Measurements from ENCODE around the gene C14orf93. TPM values are rescaled to one million over a fixed set of nuclear protein-coding genes. Genes with fewer than 3 reads are reported as not detected.

C14orf93 gene
- polyA plus RNA-seq, 3 donors = 2.5 to 17.6 (median 3.7) TPM

DNA sequence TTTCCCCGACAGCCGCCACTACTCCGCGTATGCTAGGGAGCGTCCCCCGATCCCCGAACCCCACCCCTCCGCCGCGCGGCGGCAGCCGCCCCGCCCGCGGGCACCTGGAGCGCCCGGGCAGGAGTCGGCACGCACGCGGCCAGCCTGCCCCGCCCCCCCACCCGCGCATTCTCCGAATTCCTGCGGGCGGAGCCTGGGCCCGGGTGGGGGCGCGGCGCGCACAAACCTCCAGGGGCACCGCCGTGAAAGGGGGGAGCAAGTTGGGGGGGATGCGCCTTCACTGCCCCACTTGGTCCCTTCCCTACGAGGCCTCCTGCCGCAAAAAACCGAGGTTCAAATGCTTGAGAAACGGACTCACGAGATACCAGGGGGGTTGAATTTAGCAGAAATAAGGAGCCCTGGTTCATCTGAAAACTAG lies 29.3 kb downstream of the C14orf93 start:
- H3K9me3 ChIP-seq (replicated peaks in 1 of 2; ENCODE audit: control insufficient read depth in 1 of 2, insufficient read depth in 1 of 2, low read length in 2 of 2) = peaks cover 0 to 4% of the 10 kb centered on the region in 2 donors
- TF ChIP-seq, protein P1, sequence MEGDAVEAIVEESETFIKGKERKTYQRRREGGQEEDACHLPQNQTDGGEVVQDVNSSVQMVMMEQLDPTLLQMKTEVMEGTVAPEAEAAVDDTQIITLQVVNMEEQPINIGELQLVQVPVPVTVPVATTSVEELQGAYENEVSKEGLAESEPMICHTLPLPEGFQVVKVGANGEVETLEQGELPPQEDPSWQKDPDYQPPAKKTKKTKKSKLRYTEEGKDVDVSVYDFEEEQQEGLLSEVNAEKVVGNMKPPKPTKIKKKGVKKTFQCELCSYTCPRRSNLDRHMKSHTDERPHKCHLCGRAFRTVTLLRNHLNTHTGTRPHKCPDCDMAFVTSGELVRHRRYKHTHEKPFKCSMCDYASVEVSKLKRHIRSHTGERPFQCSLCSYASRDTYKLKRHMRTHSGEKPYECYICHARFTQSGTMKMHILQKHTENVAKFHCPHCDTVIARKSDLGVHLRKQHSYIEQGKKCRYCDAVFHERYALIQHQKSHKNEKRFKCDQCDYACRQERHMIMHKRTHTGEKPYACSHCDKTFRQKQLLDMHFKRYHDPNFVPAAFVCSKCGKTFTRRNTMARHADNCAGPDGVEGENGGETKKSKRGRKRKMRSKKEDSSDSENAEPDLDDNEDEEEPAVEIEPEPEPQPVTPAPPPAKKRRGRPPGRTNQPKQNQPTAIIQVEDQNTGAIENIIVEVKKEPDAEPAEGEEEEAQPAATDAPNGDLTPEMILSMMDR (IDR thresholded peaks at IDR 0.05) = no peak
- H3K4me2 ChIP-seq (replicated peaks; ENCODE audit: extremely low read depth, low read length, poor library complexity, severe bottlenecking) = peak overlapping the region; percentile 93
- H3K9ac ChIP-seq (ENCODE audit: insufficient read depth, low read length, poor library complexity, severe bottlenecking) = no peak overlapping the region
- peak overlapping the region in 1 of 3 experiments; percentile 77 for H3K4me3 ChIP-seq (replicated peaks in 1 of 3; ENCODE audit: low read depth in 2 of 3, low read length in 3 of 3)
- H2AFZ ChIP-seq (ENCODE audit: insufficient read depth, low read depth, low read length, poor library complexity, severe bottlenecking) = peak overlapping the region; percentile 92
- peaks cover 0 to 3% of the 10 kb centered on the region in 2 donors for H3K36me3 Mint-ChIP-seq
- H3K27me3 ChIP-seq (ENCODE audit: control insufficient read depth in 2 of 2, insufficient read depth in 2 of 2, low read length in 2 of 2) = peaks cover 33 to 57% of the 10 kb centered on the region in 2 donors
- under 1% methylated on average over 37 of the region's 41 CpGs for WGBS (ENCODE audit: insufficient coverage)
- H3K36me3 ChIP-seq (replicated peaks in 1 of 2; ENCODE audit: control insufficient read depth in 1 of 2, insufficient read depth in 2 of 2, low read length in 2 of 2) = no peaks in the 10 kb centered on the region
- H3K4me3 Mint-ChIP-seq = peak overlapping the region; percentile 56 to 79
- H3K79me2 ChIP-seq (ENCODE audit: insufficient read depth, low read length) = no peaks in the 10 kb centered on the region
- H3K4me1 Mint-ChIP-seq = peaks cover 6% of the 10 kb centered on the region
- peaks cover 25 to 27% of the 10 kb centered on the region in 2 donors for H3K4me1 ChIP-seq (ENCODE audit: control insufficient read depth in 1 of 2, insufficient read depth in 2 of 2, low read length in 2 of 2)
- peaks cover 33 to 45% (median 40%) of the 10 kb centered on the region in 3 donors for H3K27me3 Mint-ChIP-seq (ENCODE audit: low read depth in 3 of 3)
- no peak overlapping the region for H3K27ac Mint-ChIP-seq
- no peaks in the 10 kb centered on the region for H4K20me1 ChIP-seq (ENCODE audit: insufficient read depth, low read length)
- intact Hi-C loops (cut with micrococcal nuclease) = loop anchor here in 1 of 2 donors (5.0 to 10.0 kb wide), 2 partner anchors 46 to 413 kb away; no protein-coding TSS in a partner anchor
- peaks cover 0 to 8% (median 3%) of the 10 kb centered on the region in 7 donors for H3K9me3 Mint-ChIP-seq
- DNase-seq = no peak
- no peak overlapping the region for H3K27ac ChIP-seq (ENCODE audit: low read depth in 1 of 2, low read length in 2 of 2)

DNA sequence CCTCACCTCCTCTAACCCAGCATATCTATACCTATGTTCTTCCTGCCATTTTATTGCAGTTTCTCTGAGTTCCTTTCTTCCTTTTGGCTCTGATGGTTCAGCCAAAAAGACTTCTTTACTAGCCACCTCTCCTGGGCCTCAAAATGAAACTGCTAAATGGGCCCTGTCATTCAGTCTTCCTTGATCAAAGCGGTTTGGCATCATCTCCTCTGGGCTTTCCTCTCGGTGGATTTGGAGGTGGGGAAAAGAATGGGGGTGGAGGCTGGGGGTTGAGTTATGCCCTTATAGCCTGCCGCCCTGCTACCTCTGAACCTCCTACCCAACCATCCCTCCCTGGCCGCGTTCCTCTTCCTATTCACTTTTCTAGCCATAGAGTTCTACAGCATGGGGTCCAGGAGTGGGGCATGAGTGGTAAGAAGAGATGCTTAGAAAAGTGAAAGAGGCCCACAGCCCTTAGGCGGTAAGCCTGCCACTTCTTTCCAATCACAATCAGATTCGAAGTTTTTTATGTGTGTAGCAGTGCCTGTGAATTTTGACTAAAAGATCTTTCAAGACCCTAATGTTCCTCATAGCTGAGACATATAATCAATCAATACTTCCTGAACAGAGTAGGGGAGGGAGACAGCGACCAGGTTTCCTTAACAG lies 30.1 kb downstream of the C14orf93 start:
- H3K27ac ChIP-seq (ENCODE audit: low read depth in 1 of 2, low read length in 2 of 2) = no peak overlapping the region
- intact Hi-C loops (cut with micrococcal nuclease) = loop anchor here in 1 of 2 donors (5.0 to 10.0 kb wide), 2 partner anchors 45 to 413 kb away; no protein-coding TSS in a partner anchor
- peaks cover 0 to 7% (median 3%) of the 10 kb centered on the region in 7 donors for H3K9me3 Mint-ChIP-seq
- TF ChIP-seq, protein P1 (IDR thresholded peaks at IDR 0.05) = no peak
- no peak overlapping the region for H3K4me3 ChIP-seq (replicated peaks in 1 of 3; ENCODE audit: low read depth in 2 of 3, low read length in 3 of 3)
- peaks cover 33 to 57% of the 10 kb centered on the region in 2 donors for H3K27me3 ChIP-seq (ENCODE audit: control insufficient read depth in 2 of 2, insufficient read depth in 2 of 2, low read length in 2 of 2)
- H3K4me1 Mint-ChIP-seq = peaks cover 6% of the 10 kb centered on the region
- H3K79me2 ChIP-seq (ENCODE audit: insufficient read depth, low read length) = no peaks in the 10 kb centered on the region
- H3K36me3 Mint-ChIP-seq = no peaks in the 10 kb centered on the region
- no CpG with 5 or more reads among the region's 8 CpGs for WGBS (ENCODE audit: insufficient coverage)
- no peak overlapping the region for H3K27ac Mint-ChIP-seq
- no peaks in the 10 kb centered on the region for H4K20me1 ChIP-seq (ENCODE audit: insufficient read depth, low read length)
- H3K9me3 ChIP-seq (replicated peaks in 1 of 2; ENCODE audit: control insufficient read depth in 1 of 2, insufficient read depth in 1 of 2, low read length in 2 of 2) = peaks cover 0 to 4% of the 10 kb centered on the region in 2 donors
- H3K4me1 ChIP-seq (ENCODE audit: control insufficient read depth in 1 of 2, insufficient read depth in 2 of 2, low read length in 2 of 2) = peaks cover 25 to 27% of the 10 kb centered on the region in 2 donors
- H3K27me3 Mint-ChIP-seq (ENCODE audit: low read depth in 3 of 3) = peaks cover 34 to 47% (median 40%) of the 10 kb centered on the region in 3 donors
- no peak overlapping the region for H3K4me2 ChIP-seq (replicated peaks; ENCODE audit: extremely low read depth, low read length, poor library complexity, severe bottlenecking)
- H3K9ac ChIP-seq (ENCODE audit: insufficient read depth, low read length, poor library complexity, severe bottlenecking) = no peak overlapping the region
- DNase-seq = no peak
- no peaks in the 10 kb centered on the region for H3K36me3 ChIP-seq (replicated peaks in 1 of 2; ENCODE audit: control insufficient read depth in 1 of 2, insufficient read depth in 2 of 2, low read length in 2 of 2)
- no peak overlapping the region for H2AFZ ChIP-seq (ENCODE audit: insufficient read depth, low read depth, low read length, poor library complexity, severe bottlenecking)
- H3K4me3 Mint-ChIP-seq = peak overlapping the region; percentile 20 to 79
